ENCODE results near the gene EPS8.

Gene EPS8

DNA sequence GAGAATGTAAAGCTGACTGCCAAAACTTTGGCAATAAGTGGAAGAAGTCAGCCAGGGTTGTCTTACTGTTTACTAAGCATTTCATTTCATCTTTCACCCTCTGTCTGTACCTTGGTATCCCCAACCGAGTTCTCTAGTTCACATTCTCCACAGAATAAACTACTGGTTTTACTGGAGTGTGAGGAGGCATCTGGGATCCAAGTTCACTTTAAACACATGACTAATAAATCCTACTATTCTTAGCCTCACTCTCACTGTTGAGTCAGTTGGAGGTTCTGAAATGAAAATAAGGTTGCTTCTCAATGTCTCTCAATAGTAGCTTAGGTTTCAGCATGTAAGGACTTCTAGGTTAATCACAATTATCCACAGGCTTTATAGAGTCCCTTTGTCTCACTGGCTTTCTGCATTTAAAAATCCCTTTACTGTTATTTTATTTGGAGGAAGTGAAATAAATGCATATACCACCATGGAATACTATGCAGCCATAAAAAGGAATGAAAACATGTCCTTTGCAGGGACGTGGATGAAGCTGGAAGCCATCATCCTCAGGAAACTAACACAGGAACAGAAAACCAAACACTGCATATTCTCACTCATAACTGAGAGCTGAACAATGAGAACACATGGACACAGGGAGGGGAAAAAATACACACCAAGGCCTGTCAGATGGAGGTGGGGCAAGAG, 95.8 kb downstream of the EPS8 start:
- DNase-seq (ENCODE audit: low read depth in 3 of 3, low spot score in 1 of 3): no peak

DNA sequence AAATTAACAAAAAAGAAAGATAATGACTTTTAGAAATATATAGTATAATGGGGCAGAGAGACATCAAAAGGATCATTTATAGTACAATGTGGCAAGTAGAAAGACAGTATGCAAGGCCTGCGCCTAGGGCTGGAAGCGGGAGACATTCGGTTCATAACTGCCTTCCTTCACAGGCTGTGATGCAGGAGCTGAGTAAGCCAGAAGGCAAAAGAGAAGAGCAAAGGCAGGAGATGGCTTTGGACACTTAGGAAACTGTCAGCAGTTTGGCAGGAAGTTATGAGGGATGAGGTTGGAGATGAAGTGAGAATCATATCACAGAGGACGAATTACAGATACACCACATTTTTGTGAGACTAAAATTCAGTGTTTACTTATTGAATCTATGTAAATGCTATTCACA, 97.8 kb downstream of the EPS8 start:
- DNase-seq (ENCODE audit: low read depth in 3 of 3, low spot score in 1 of 3): no peak

DNA sequence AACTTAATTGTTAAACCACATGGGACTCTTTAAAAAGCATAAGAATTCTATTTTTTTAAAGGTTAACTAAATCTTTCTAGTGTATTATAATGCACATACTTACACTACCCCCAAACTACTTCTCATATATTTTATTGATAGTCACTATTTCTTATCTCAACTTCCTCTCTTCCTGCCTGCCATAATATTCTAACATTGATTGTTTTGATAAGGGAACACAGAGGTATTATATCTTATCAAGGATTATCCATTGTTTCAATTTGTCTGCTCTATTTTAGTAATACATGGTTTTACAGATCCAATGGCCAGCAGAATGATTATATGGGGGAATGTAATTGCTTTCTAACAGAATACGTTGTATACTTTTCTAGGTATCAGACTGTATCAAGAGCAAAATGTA, 98.9 kb downstream of the EPS8 start:
- no peak for DNase-seq (ENCODE audit: low read depth in 3 of 3, low spot score in 1 of 3)

DNA sequence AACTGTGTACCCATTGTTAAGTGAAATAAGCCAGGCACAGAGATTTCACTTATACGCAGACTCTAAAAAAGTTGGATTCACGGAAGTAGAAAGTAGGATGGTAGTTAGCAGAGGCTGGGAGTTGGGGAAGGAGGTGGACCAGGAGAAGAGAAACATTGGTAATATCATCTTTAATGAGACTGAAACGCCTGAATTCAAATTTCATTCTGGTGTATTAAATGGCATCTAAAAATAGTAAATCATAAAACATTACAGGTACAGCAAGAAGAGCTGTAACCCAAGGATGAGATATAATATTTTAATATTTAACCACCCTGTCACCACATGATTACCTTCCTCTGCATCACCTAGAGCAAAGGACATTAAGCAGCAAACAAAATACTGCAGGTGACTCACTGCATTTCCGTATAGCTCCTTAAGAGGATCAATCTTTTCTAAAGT, 99.4 kb downstream of the EPS8 start:
- DNase-seq (ENCODE audit: low read depth in 3 of 3, low spot score in 1 of 3): no peak

DNA sequence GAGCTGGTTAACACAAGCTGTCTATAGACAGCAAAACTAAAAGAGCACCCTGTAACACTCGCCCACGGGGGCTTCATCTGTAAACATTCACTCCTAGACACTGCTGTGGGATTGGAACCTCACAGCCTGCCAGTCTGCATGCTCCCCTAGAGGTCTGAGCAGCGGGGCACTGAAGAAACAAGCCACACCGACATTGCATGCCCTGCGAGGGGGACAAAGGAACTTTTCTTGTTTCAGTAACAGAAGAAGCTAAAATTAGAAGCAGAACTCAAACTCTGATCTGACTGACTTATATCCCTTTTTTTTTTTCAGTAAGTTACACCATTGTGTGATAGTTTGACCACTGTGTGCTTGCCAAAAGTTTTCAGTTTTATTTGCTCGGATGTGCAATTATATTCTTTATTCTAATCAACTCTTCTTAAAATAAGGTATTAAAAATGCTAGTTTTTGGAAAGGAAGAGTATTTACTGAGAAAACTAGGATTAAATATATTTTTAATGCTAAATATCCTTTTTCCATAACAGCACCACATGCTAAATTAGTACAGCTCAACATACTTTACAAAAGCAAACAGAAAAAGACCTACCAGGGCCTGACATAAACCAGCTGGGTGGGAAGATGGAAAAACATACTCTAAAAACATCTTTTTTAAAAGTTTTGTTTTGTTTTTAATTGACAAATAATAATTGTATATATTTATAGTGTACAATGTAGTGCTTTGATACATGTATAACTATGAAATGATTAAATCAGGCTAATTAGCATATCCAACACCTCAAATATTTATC, 100.2 kb downstream of the EPS8 start:
- no peak for DNase-seq (ENCODE audit: low read depth in 3 of 3, low spot score in 1 of 3)

DNA sequence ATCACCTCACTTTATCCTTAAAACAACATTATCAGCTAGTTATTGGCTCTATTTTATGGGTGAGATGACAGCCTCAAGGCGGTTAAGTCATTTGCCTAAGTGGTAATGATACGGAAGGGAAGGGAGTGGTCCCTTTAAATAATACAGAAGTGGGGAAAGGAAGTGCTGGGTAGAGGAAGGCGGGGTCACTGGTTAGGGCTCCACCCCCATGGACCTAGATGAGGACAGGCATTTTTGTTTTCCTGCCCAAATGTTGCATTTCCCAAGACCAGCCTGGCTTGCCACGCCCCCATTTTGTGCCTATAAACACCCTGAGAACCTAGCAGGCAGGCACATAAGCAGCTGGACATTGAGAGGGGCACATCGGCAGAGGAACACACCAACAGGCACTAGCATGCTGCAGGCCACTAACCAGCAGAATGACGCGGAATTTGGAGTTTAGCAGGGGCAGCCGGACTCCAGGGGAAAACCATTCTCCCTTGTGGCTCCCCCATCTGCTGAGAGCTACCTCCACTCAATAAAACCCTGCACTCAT, 100.9 kb downstream of the EPS8 start:
- no peak for DNase-seq (ENCODE audit: low read depth in 3 of 3, low spot score in 1 of 3)

DNA sequence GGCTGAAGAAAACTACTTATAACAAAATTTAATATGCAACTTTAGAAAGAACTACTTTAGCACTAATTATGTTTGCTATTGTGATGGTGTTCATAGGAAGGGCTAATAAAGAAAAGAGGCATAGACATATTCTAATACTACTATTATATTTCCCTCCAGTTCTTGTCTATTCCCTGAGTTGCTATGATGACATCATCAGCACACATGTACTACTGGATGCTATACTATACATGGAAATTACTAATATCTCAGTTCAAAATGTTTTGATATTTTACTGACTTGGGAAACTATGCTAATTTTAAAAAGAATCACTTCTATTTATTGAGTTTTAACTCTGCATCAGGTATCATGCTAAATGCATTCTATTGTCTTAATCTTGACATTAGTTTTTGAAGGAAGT, 101.6 kb downstream of the EPS8 start:
- no peak for DNase-seq (ENCODE audit: low read depth in 3 of 3, low spot score in 1 of 3)

DNA sequence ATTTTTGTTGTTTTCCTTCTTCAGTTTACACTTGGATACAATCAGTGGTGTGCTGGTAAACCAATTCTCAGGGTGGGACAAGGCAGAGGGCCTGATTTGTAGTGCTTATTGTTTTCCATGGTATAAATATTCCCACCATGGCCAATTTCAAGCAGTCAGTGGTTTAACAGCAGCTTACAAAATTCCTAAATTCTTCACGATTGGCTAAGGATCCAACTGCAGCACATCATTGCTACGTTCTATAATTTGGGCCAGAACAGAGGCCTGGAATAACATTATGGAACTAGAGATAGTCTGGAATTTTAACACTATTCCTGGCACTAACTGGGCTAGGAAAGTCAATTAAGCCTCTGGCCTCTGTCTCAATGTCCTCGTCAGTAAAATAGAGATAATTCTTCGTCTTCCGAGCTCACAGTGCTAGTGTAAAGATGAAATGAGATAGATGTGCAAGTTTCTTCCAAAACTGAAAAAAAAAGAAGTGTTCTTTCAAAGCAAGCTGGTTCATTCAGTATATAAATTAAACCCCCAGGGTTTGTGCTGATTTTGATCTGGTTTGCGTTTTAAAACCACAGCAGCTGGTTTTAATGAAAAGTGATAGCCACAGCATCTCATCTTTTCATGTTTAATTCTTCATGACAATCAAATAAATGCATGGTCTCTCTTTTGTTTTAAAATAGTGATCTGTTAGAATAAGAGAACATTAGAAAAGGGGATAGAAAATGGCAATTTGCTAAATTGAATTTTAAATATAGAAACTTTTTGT, 104.1 kb downstream of the EPS8 start:
- DNase-seq (ENCODE audit: low read depth in 3 of 3, low spot score in 1 of 3): no peak

DNA sequence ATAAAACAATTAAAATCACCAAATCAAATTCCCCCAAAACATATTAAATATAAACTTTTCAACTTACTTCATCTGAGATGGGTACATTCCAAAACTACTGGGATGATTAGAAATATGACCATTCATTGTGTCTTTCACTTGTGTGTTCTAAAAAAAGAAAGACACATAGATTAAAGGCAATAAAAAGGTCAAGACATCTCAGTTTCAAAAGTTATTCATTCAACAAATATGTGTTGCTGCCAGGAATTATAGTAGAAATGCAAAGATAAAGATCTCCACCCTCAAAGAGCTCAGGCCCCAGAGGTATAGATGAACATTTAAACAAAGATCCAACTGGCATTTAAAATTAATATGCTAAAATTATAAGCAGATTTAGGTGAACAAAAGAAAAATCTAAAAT, 106.4 kb downstream of the EPS8 start:
- no peak for DNase-seq (ENCODE audit: low read depth in 3 of 3, low spot score in 1 of 3)

DNA sequence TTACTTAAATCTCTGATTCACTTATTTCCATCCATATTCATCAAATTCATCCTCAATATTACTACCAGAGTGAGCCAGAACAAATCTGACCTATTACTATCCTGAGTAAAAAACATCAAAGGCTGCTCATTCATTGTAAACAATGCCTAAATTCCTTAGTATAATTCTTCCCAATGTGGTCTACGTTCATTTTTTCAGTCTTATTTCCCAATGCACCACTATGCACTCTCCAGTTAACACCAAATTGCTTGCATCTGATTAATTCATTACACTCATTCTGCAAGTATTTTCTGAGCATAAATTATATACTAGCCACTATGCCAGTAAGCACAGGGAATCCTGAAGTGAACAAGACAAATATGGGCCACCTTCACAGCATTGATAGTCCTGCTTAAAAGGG, 110.0 kb downstream of the EPS8 start:
- DNase-seq (ENCODE audit: low read depth in 3 of 3, low spot score in 1 of 3): no peak

DNA sequence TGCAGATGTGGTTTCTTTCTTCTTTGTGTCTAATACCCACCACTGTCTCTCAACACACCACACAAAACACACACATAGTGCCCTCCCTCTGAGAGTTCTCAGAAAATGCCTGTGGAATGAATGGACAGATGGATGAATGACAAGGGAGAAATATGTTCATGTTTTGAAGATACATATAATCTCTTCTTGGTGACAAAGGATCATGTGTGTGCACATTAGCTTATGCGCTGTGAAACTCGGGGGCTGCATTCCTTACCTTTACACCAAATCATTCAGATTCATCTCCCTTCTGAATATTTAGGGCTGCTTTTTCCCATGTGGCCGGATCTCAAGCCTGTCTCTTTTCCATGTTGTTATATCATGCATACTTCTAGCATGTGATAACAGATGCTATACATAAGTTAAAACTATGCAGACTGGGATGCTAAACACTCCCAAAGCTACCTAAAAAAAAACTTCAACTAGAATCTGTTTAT, 111.4 kb downstream of the EPS8 start:
- DNase-seq (ENCODE audit: low read depth in 3 of 3, low spot score in 1 of 3): no peak

DNA sequence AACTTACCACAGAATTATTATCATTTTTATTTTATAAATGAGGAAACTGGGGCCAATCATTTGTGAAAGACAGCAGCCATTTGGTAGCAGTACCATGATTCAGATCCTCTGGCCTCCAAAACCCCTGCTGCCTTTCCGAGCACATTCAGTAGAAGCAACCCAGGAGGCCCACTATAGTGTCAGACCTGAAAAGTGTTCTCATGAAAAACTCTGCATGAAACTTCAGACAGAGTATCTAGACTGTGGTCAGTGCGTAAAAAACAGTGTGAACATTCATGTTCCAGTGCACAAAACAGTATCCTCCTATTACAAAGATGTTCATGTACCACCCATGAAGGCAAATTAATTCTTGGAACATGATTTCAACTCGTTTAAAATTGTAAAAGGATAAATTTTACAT, 112.0 kb downstream of the EPS8 start:
- DNase-seq (ENCODE audit: low read depth in 3 of 3, low spot score in 1 of 3): no peak

DNA sequence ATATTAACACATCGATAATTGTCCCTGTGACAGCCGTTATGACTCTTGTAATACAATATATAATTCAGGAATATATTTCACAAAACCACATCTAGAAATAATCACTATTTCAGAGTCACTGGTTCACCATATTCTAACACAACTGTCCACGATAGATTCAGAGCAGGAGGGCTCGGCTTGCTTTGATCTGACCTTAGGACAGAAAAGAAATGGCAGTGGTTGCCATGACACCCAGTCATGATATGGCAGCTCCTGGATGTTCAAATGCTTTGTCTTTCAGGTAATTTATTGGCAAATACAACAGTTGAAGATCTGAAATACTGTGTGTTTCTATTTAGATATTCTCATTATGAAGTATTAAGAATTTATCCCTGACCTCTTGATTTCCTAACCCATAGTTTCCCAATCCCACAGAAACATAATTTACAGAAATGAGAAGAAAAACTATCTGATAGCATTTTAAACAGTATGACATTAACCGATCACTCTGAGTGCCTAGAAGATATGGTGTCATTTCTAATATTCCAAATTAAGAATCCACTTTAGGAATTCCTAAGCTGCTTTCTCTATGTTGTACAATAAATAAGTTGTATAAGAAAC, 116.4 kb downstream of the EPS8 start:
- no peak for DNase-seq (ENCODE audit: low read depth in 3 of 3, low spot score in 1 of 3)

DNA sequence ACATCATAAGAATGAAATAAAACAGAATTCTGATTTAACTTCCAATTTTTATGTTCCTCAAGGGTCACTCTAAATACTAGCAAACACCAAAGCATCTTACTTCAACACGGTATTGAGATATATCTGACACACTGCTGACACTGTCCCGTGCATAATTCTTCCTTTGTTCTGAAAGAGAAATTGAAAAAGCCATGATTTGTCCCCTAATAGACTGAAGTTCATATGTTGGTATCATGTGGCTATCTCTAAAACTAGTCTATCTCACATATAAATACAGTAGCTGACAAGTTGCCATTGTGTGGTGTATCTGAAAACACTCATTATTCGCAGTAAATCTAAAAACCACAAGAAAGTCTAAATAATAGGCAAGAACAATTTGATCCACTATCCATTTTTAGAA, 118.4 kb downstream of the EPS8 start:
- DNase-seq (ENCODE audit: low read depth in 3 of 3, low spot score in 1 of 3): no peak

DNA sequence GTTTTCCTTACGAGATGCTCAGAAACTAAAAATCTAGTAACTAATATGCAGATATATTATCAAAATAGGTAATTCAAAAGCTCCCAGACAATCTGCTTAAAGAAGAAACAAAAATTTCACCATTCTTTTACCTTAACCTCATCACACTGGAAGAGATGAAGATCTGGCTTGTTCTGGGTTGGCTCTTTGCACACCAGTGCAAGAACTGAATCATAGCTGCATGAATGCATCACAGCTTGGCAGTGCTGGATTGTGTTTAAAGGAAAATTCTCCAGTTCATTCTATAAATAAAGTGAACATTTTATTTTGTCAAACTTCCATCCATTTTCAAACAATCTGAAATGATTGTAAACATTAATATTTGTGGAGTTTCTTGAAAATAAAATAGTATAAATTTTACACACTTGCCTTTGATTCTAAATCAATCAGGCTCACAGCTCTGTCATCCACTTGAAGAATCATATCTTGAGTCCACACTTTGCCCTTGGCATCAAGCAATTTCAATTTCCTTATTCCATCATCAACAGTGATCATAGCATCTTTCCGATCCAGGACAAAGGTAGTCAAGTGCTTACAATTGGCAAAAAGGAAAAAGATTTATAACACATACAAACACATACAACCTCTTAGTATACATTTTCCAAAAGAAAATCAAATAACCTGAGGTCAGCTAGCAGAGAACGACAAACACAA, 119.8 kb downstream of the EPS8 start:
- no peak for DNase-seq (ENCODE audit: low read depth in 3 of 3, low spot score in 1 of 3)

DNA sequence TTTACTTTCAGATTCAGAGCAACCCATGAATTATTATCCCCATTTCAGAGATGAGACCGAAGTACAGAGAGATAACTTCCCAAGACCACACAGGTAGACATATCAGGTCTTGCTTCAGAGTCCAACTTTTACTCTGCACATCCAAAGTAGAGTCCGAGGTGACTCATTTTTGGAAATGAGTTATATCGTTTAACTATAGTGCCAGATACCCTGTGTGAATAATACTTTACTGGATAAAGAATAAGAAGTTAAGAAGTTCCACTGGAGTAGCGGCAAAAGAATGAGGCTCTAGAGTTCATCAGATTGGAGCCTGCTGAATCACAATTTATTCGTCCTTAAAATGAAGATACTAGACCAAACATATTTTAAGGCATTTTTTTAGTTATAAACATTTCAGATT, 124.7 kb downstream of the EPS8 start:
- DNase-seq (ENCODE audit: low read depth in 3 of 3, low spot score in 1 of 3): no peak

DNA sequence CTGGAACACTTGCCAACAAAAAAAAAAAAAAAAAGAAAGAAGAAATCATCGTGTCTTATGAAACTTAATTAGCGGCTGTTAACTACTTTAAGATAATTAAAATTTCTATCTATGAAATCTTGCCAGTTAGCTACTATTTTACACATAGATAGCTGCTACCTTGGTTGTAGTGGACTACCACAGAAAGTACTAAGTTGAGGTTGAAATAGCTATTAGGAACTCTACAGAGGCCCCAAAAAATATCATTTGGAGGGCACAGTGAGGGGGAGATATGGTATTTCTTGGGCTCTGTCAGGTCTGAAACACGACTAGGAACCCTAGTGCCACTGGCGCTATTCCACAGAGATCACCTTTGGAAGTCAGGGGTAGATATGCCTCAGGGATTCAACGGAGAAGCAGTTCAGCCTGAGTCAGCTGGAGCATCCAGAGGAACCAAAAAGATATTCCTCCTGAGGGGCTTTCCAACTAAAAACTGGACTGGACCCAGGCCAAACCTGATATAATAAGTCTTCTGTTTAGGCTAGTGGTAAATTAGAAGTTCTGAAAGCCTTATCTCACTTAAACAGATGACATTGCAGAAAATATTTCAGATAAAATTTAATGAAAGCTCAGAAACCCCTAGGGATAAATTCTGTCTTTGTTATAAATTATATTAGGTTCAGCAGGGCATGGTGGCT, 126.1 kb downstream of the EPS8 start:
- no peak for DNase-seq (ENCODE audit: low read depth in 3 of 3, low spot score in 1 of 3)

DNA sequence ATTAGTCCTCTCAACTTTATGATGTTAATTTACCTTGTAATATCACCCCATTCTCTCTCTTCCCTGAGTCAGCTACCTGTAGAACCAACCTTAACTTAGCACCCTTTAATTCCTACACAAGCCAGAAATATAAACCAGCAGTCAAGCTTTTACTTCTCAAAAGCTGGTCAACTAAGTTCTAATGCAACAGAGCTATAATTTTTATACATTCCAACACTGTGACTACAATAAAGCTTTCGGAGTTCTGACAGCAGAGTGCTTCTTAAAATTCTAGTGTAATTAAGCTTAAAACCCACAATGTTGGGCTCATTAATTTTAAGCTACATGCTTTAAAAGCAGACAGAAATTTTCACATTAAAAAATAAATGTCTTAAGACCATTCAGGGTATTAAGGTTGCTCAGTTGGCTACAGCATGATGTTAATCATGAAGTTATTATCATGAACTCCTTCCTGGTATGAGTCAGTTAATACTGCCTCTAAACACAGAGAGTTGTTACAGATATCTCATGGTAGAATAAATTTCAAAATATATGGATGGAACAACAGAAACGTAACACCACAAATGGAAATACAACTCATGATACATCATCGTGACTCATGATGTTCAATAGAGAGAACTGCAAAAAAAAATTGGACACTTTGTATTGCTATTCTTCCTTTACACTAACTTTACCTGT, 126.7 kb downstream of the EPS8 start:
- no peak for DNase-seq (ENCODE audit: low read depth in 3 of 3, low spot score in 1 of 3)

DNA sequence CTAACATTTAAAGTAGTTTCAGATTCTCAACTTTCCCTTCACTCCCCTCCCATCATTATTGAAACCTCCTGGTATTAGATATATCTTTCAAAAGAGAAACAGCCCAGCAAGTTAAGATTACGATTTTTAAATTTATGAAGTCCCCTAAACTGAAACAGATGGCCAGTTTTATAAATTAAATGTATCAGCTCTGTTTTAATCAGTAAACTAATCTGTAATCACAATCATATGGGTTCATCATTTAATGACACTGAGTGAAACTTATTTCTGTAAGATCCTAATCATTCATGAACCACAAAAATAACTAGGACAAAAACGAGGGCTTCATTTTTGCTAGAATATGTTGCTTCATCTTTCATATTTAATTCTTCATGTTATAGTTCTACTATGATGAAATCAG, 137.8 kb downstream of the EPS8 start:
- no peak for DNase-seq (ENCODE audit: low read depth in 3 of 3, low spot score in 1 of 3)
